GM23338 (cell line): ENCODE results near the gene TUB. TPM values are rescaled to one million over a fixed set of nuclear protein-coding genes. Genes with fewer than 3 reads are reported as not detected.

Experiments used
- ATAC-seq: fragments of 200-7000 bp; cut with Tn5 transposase; 3 replicates; pipeline ENCODE4 v1.9.1; 2020
- DNase-seq: peaks from one replicate; pipeline ENCODE4 v3.0.0-alpha.2; 2015; ENCODE audit warnings: low spot score
- H2AFZ ChIP-seq: fragments of 200-600 bp; sonication (generic); 2 replicates; pipeline ENCODE4 v1.8.0; 2016; ENCODE audit warnings: antibody characterized with exemption, mild to moderate bottlenecking, moderate library complexity
- H3F3A ChIP-seq: fragments of 200-600 bp; sonication (generic); replicated peaks from 2 replicates; pipeline ENCODE4 v1.8.0; 2017; ENCODE audit warnings: antibody characterized with exemption, mixed run types, low read depth
- H3K27ac ChIP-seq: fragments of 200-600 bp; sonication (generic); 2 replicates; pipeline ENCODE4 v1.6.1; 2016; ENCODE audit warnings: low read depth
- H3K27me3 ChIP-seq: fragments of 200-600 bp; sonication (generic); 2 replicates; pipeline ENCODE4 v1.8.0; 2016; ENCODE audit warnings: mild to moderate bottlenecking, mixed run types, moderate library complexity; ENCODE audit not compliant: insufficient read depth
- H3K36me3 ChIP-seq: fragments of 200-600 bp; sonication (generic); 2 replicates; pipeline ENCODE4 v1.8.0; 2016; ENCODE audit warnings: mild to moderate bottlenecking; ENCODE audit not compliant: insufficient read depth
- H3K4me1 ChIP-seq: fragments of 200-600 bp; sonication (generic); 2 replicates; pipeline ENCODE4 v1.8.0; 2016; ENCODE audit warnings: mild to moderate bottlenecking, moderate library complexity; ENCODE audit not compliant: insufficient read depth
- H3K4me2 ChIP-seq: fragments of 200-600 bp; sonication (generic); 2 replicates; pipeline ENCODE4 v1.7.1; 2017; ENCODE audit warnings: mixed run types
- H3K4me3 ChIP-seq: fragments of 200-600 bp; sonication (generic); 2 replicates; pipeline ENCODE4 v1.6.1; 2016; ENCODE audit warnings: mixed run types
- H3K79me2 ChIP-seq: fragments of 200-600 bp; sonication (generic); replicated peaks from 2 replicates; pipeline ENCODE4 v1.8.0; 2017; ENCODE audit warnings: mild to moderate bottlenecking; ENCODE audit not compliant: insufficient read depth
- H3K9me2 ChIP-seq: fragments of 200-600 bp; sonication (generic); 2 replicates; pipeline ENCODE4 v1.8.0; 2017; ENCODE audit not compliant: insufficient read depth
- H4K20me1 ChIP-seq: fragments of 200-600 bp; sonication (generic); replicated peaks from 2 replicates; pipeline ENCODE4 v1.8.0; 2017; ENCODE audit warnings: mild to moderate bottlenecking; ENCODE audit not compliant: insufficient read depth
- H3K27ac Mint-ChIP-seq: 2 replicates; pipeline ENCODE4 v1.8.0; 2020; ENCODE audit warnings: inconsistent platforms, mild to moderate bottlenecking, moderate library complexity, mixed read lengths
- H3K27me3 Mint-ChIP-seq: 3 replicates; pipeline ENCODE4 v1.8.0; 2022; ENCODE audit warnings: low read depth, mild to moderate bottlenecking, moderate library complexity, mixed read lengths, inconsistent platforms; ENCODE audit not compliant: insufficient read depth, poor library complexity
- H3K36me3 Mint-ChIP-seq: 3 replicates; pipeline ENCODE4 v1.8.0; 2021; ENCODE audit warnings: low read depth, mild to moderate bottlenecking, inconsistent platforms, moderate library complexity, mixed read lengths
- H3K4me1 Mint-ChIP-seq: 3 replicates; pipeline ENCODE4 v1.8.0; 2020; ENCODE audit warnings: mild to moderate bottlenecking, inconsistent platforms, mixed read lengths
- H3K4me3 Mint-ChIP-seq: 3 replicates; pipeline ENCODE4 v1.8.0; 2021; ENCODE audit warnings: moderate library complexity, mild to moderate bottlenecking, inconsistent platforms, mixed read lengths
- H3K9me3 Mint-ChIP-seq: 3 replicates; pipeline ENCODE4 v1.8.0; 2020; ENCODE audit warnings: moderate library complexity, mild to moderate bottlenecking, inconsistent platforms, mixed read lengths
- CREB1 ChIP-seq: fragments of 250-450 bp; sonication (Bioruptor Pico); IDR thresholded peaks from 2 replicates; pipeline ENCODE4 v1.5.0; 2020; ENCODE audit warnings: low read depth, mild to moderate bottlenecking, moderate library complexity
- CTCF ChIP-seq, 2 experiments: fragments of 200-600 bp in 1 of 2; sonication (generic) in 1 of 2; conservative IDR thresholded peaks; 2 replicates each; pipeline versions ENCODE4 v1.5.1 to v1.6.1; 2016 to 2017; ENCODE audit warnings: antibody characterized with exemption in 2 of 2, low read depth in 2 of 2, mild to moderate bottlenecking in 2 of 2, moderate library complexity in 1 of 2
- EZH2 ChIP-seq: fragments of 200-600 bp; sonication (generic); IDR thresholded peaks from one replicate; pipeline ENCODE4 v1.8.0; 2017; ENCODE audit warnings: antibody characterized with exemption, mild to moderate bottlenecking, low read depth; ENCODE audit not compliant: unreplicated experiment
- EZH2phosphoT487 ChIP-seq: fragments of 200-600 bp; sonication (generic); IDR thresholded peaks from one replicate; pipeline ENCODE4 v1.8.1; 2018; ENCODE audit warnings: antibody characterized with exemption; ENCODE audit not compliant: unreplicated experiment
- JUNB ChIP-seq: IDR thresholded peaks from one replicate; pipeline ENCODE4 v1.6.1; 2016; ENCODE audit warnings: antibody characterized with exemption; ENCODE audit not compliant: unreplicated experiment
- NANOG ChIP-seq: IDR thresholded peaks from 2 replicates; pipeline ENCODE4 v1.6.1; 2016; ENCODE audit warnings: antibody characterized with exemption, borderline replicate concordance
- POLR2AphosphoS5 ChIP-seq: IDR thresholded peaks from 2 replicates; pipeline ENCODE4 v1.6.1; 2016; ENCODE audit warnings: antibody characterized with exemption, low read depth
- STAT1 ChIP-seq: IDR thresholded peaks from one replicate; pipeline ENCODE4 v1.6.1; 2016; ENCODE audit warnings: antibody characterized with exemption; ENCODE audit not compliant: unreplicated experiment
- ZNF114 ChIP-seq: fragments of 250-450 bp; sonication (Bioruptor Pico); IDR thresholded peaks from 2 replicates; pipeline ENCODE4 v1.5.0; 2020; ENCODE audit warnings: mild to moderate bottlenecking, moderate library complexity
- ZNF331 ChIP-seq: fragments of 250-450 bp; sonication (Bioruptor Pico); IDR thresholded peaks from 2 replicates; pipeline ENCODE4 v1.5.0; 2020; ENCODE audit warnings: low read depth, mild to moderate bottlenecking, moderate library complexity
- polyA plus RNA-seq: library from polyadenylated mRNA; unstranded; fragments of >200 nt; fragmentation: Nextera tagmentation; extraction: Ambion mirVana; gene quantifications from 2 replicates; pipeline ENCODE4 v1.2.1, GENCODE V29; 2016
- total RNA-seq: library from RNA; depleted of rRNA; stranded (reverse); fragments of >200 nt; shearing (Covaris generic); gene quantifications from 2 replicates; pipeline ENCODE4 v1.2.3, GENCODE V29; 2014
- TF ChIP-seq, protein P1 (sequence below): IDR thresholded peaks from 2 replicates; pipeline ENCODE4 v1.6.1; 2016; ENCODE audit warnings: antibody characterized with exemption
- TF ChIP-seq, protein P2 (sequence below): IDR thresholded peaks from one replicate; pipeline ENCODE4 v1.6.1; 2018; ENCODE audit warnings: antibody characterized with exemption; ENCODE audit not compliant: unreplicated experiment

TUB gene
- total and polyA plus RNA-seq, 2 experiments from 2014 or later = 5.5 to 30.4 TPM

DNA sequence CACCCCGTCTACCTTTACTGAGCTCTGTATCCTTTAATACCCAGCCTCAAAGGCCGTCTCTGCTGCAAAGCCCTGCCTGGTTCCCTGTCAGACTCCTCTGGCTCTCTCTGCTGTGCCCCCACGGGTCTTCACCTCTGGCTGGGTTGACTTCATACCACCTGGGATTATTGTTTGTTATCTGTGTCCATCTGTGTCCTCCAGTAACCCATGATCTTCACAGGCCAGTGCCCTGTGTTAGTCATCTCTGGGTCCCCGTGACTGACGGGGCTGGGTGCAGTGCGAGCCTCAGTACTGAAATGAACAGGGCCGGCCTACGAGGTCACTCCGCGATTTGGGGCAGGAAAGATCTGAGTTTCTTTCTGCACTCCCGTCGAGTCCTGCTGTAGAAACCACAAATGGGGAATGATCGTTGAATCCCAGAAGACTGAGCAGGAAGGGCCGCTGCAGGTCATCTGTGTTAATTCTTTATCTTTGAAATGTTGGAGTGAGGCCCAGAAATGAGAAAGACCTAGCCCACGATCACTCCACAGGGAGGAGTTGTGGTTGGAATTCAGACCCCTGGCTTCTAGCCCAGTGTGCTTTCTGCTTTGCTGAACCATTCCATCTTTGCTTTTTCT, 12.3 kb upstream of the TUB start:
- no peak overlapping the region for H3K4me3 ChIP-seq
- no peaks in the 10 kb centered on the region for H3K27me3 ChIP-seq
- TF ChIP-seq JUNB (no peak), EZH2 (no peak), STAT1 (no peak), CREB1 (CRISPR knock-in tag) (no peak), EZH2phosphoT487 (no peak), NANOG (no peak), CTCF (conservative IDR thresholded peaks at IDR 0.05; ENCODE audit: low read depth in 2 of 2) (no peak)
- TF ChIP-seq, protein P1, sequence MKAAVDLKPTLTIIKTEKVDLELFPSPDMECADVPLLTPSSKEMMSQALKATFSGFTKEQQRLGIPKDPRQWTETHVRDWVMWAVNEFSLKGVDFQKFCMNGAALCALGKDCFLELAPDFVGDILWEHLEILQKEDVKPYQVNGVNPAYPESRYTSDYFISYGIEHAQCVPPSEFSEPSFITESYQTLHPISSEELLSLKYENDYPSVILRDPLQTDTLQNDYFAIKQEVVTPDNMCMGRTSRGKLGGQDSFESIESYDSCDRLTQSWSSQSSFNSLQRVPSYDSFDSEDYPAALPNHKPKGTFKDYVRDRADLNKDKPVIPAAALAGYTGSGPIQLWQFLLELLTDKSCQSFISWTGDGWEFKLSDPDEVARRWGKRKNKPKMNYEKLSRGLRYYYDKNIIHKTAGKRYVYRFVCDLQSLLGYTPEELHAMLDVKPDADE = no peak
- no peaks in the 10 kb centered on the region for H3K79me2 ChIP-seq
- ATAC-seq (no peak), DNase-seq (no peak)
- no peaks in the 10 kb centered on the region for H3K36me3 ChIP-seq
- H3K27ac ChIP-seq = no peak overlapping the region
- peaks cover 8% of the 10 kb centered on the region for H3K27me3 Mint-ChIP-seq
- H3K9me2 ChIP-seq = no peaks in the 10 kb centered on the region
- no peaks in the 10 kb centered on the region for H4K20me1 ChIP-seq
- H3F3A ChIP-seq = no peaks in the 10 kb centered on the region
- H3K4me1 ChIP-seq = peaks cover 26% of the 10 kb centered on the region
- peaks cover 49% of the 10 kb centered on the region for H3K4me1 Mint-ChIP-seq
- H3K27ac Mint-ChIP-seq = no peak overlapping the region
- peak overlapping the region; percentile 74; the same call in 1 of the 2 replicates for H2AFZ ChIP-seq
- H3K9me3 Mint-ChIP-seq = no peaks in the 10 kb centered on the region; the same call in 2 of the 3 replicates
- H3K4me2 ChIP-seq = no peak overlapping the region
- no peaks in the 10 kb centered on the region for H3K36me3 Mint-ChIP-seq
- no peak overlapping the region for H3K4me3 Mint-ChIP-seq

GRCh38 chr11:8069771-8070170, 11.2 kb upstream of the TUB start:
- Histone ChIP-seq H2AFZ (no peak overlapping the region), H3K36me3 (no peaks in the 10 kb centered on the region), H3K4me2 (no peak overlapping the region), H3K27me3 (no peaks in the 10 kb centered on the region), H3F3A (no peaks in the 10 kb centered on the region), H3K79me2 (no peaks in the 10 kb centered on the region), H3K4me3 (no peak overlapping the region), H3K4me1 (peaks cover 29% of the 10 kb centered on the region), H3K27ac (no peak overlapping the region), H4K20me1 (no peaks in the 10 kb centered on the region), H3K9me2 (no peaks in the 10 kb centered on the region)
- no peak for ATAC-seq
- Mint-ChIP-seq H3K36me3 (no peaks in the 10 kb centered on the region), H3K9me3 (no peaks in the 10 kb centered on the region; the same call in 2 of the 3 replicates), H3K4me1 (peaks cover 49% of the 10 kb centered on the region), H3K4me3 (no peak overlapping the region), H3K27me3 (peaks cover 8% of the 10 kb centered on the region), H3K27ac (no peak overlapping the region)
- DNase-seq = no peak
- TF ChIP-seq ZNF114 (CRISPR knock-in tag) (no peak), EZH2 (no peak), STAT1 (no peak), NANOG (no peak), POLR2AphosphoS5 (no peak), CREB1 (CRISPR knock-in tag) (no peak), ZNF331 (CRISPR knock-in tag) (no peak), CTCF (conservative IDR thresholded peaks at IDR 0.05; ENCODE audit: low read depth in 2 of 2) (no peak), JUNB (no peak), EZH2phosphoT487 (no peak)
- TF ChIP-seq, protein P2, sequence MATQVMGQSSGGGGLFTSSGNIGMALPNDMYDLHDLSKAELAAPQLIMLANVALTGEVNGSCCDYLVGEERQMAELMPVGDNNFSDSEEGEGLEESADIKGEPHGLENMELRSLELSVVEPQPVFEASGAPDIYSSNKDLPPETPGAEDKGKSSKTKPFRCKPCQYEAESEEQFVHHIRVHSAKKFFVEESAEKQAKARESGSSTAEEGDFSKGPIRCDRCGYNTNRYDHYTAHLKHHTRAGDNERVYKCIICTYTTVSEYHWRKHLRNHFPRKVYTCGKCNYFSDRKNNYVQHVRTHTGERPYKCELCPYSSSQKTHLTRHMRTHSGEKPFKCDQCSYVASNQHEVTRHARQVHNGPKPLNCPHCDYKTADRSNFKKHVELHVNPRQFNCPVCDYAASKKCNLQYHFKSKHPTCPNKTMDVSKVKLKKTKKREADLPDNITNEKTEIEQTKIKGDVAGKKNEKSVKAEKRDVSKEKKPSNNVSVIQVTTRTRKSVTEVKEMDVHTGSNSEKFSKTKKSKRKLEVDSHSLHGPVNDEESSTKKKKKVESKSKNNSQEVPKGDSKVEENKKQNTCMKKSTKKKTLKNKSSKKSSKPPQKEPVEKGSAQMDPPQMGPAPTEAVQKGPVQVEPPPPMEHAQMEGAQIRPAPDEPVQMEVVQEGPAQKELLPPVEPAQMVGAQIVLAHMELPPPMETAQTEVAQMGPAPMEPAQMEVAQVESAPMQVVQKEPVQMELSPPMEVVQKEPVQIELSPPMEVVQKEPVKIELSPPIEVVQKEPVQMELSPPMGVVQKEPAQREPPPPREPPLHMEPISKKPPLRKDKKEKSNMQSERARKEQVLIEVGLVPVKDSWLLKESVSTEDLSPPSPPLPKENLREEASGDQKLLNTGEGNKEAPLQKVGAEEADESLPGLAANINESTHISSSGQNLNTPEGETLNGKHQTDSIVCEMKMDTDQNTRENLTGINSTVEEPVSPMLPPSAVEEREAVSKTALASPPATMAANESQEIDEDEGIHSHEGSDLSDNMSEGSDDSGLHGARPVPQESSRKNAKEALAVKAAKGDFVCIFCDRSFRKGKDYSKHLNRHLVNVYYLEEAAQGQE = no peak
- TF ChIP-seq, protein P1 = no peak
